SH-SY5Y (cell line): ENCODE results near the gene MAPK14.

Source experiments
- GATA2 ChIP-seq: IDR thresholded peaks from 2 replicates; pipeline ENCODE4 v1.6.1; 2011; ENCODE audit warnings: mild to moderate bottlenecking, low read depth, low read length
- GATA3 ChIP-seq: IDR thresholded peaks from 2 replicates; pipeline ENCODE4 v1.6.1; 2011; ENCODE audit warnings: low read depth, mild to moderate bottlenecking, low read length, moderate library complexity

DNA sequence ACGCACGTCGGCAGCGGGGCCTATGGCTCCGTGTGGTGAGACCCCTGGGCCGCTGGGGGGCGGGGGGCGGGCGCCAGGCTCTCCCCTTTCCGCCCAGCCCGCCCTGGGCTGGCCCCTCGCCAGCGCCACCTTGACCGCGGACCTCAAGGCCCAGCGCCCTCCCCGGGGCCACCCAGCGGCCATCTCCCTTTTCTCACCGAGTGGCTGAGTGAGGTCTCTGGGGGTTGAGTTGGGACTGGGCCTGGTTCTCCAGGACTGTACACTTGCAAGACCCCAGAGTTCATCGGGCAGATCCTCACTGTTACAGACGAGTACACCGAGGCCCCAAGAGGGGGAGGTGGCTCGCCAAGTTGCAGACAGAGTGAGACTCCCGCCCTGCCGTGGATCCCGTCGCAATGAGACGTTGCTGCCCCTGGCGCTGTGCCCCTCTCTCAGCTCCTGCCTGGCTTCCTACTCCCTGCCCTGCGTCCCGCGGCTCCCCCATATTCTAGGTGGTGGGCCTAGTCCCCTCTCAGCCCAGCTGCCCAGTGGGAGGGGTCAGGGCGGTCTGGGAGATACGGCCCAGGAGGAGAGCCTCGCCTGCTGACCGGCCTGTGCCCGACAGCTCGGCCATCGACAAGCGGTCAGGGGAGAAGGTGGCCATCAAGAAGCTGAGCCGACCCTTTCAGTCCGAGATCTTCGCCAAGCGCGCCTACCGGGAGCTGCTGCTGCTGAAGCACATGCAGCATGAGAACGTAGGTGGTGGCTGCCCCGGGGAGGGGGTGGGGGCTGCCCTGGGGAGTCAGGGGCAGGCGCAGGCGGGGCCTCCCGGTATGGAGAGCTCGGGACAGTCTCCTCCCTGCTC is 103.3 kb downstream of the MAPK14 start:
- TF ChIP-seq GATA2 (no peak), GATA3 (no peak)
